ENCODE results near the gene FRMD4A.

DNA sequence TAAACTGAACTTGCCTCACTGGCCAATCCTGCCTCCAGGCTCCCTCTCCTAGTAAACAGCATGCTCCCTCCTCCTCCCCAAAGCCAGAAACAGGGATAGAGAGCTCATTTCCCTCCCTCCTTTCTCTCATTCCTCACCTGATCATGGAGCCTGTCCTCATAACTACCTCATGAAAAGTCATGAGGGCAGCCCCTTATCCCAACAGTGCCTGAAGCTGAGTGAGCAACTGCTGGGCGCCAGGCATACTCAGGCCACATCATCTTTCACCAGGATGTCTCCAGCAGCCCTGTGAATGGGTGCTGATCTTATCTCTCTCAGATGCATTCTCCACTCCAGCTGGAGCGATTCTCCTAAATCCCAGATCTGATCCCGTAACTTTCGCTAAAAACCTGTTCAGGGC is 436.8 kb downstream of the FRMD4A start:
- TF ChIP-seq, protein P1, sequence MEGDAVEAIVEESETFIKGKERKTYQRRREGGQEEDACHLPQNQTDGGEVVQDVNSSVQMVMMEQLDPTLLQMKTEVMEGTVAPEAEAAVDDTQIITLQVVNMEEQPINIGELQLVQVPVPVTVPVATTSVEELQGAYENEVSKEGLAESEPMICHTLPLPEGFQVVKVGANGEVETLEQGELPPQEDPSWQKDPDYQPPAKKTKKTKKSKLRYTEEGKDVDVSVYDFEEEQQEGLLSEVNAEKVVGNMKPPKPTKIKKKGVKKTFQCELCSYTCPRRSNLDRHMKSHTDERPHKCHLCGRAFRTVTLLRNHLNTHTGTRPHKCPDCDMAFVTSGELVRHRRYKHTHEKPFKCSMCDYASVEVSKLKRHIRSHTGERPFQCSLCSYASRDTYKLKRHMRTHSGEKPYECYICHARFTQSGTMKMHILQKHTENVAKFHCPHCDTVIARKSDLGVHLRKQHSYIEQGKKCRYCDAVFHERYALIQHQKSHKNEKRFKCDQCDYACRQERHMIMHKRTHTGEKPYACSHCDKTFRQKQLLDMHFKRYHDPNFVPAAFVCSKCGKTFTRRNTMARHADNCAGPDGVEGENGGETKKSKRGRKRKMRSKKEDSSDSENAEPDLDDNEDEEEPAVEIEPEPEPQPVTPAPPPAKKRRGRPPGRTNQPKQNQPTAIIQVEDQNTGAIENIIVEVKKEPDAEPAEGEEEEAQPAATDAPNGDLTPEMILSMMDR (IDR thresholded peaks at IDR 0.05; ENCODE audit: insufficient read depth, low read length), result no peak
- TF ChIP-seq, protein P2, sequence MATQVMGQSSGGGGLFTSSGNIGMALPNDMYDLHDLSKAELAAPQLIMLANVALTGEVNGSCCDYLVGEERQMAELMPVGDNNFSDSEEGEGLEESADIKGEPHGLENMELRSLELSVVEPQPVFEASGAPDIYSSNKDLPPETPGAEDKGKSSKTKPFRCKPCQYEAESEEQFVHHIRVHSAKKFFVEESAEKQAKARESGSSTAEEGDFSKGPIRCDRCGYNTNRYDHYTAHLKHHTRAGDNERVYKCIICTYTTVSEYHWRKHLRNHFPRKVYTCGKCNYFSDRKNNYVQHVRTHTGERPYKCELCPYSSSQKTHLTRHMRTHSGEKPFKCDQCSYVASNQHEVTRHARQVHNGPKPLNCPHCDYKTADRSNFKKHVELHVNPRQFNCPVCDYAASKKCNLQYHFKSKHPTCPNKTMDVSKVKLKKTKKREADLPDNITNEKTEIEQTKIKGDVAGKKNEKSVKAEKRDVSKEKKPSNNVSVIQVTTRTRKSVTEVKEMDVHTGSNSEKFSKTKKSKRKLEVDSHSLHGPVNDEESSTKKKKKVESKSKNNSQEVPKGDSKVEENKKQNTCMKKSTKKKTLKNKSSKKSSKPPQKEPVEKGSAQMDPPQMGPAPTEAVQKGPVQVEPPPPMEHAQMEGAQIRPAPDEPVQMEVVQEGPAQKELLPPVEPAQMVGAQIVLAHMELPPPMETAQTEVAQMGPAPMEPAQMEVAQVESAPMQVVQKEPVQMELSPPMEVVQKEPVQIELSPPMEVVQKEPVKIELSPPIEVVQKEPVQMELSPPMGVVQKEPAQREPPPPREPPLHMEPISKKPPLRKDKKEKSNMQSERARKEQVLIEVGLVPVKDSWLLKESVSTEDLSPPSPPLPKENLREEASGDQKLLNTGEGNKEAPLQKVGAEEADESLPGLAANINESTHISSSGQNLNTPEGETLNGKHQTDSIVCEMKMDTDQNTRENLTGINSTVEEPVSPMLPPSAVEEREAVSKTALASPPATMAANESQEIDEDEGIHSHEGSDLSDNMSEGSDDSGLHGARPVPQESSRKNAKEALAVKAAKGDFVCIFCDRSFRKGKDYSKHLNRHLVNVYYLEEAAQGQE (IDR thresholded peaks at IDR 0.05; ENCODE audit: insufficient replicate concordance, low read depth), result no peak

All from HL-60 (cell line).